GM21381 (cell line): ENCODE results near the gene AP1G2.

Experiments used
- ATAC-seq: cut with Tn5 transposase; IDR thresholded peaks from one replicate; pipeline ENCODE4 v1.9.1; 2021; ENCODE audit warnings: mild to moderate bottlenecking, moderate library complexity; ENCODE audit not compliant: unreplicated experiment

The AP1G2 gene

DNA sequence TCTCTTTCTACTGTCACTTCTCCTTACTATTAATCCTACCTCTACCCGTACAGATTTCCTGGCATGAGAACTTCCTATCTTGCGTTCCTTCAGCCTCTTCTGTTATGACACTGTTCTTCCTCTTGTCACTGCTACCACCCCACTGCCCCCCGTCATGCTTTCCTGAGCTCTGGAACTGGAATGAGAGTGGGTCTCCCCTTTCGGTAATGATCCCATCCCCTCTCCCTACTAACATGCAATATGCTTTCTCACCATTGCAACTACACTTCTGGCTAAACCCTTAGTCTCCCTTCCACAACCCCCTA lies 4.9 kb upstream of the AP1G2 start:
- ATAC-seq = no peak

DNA sequence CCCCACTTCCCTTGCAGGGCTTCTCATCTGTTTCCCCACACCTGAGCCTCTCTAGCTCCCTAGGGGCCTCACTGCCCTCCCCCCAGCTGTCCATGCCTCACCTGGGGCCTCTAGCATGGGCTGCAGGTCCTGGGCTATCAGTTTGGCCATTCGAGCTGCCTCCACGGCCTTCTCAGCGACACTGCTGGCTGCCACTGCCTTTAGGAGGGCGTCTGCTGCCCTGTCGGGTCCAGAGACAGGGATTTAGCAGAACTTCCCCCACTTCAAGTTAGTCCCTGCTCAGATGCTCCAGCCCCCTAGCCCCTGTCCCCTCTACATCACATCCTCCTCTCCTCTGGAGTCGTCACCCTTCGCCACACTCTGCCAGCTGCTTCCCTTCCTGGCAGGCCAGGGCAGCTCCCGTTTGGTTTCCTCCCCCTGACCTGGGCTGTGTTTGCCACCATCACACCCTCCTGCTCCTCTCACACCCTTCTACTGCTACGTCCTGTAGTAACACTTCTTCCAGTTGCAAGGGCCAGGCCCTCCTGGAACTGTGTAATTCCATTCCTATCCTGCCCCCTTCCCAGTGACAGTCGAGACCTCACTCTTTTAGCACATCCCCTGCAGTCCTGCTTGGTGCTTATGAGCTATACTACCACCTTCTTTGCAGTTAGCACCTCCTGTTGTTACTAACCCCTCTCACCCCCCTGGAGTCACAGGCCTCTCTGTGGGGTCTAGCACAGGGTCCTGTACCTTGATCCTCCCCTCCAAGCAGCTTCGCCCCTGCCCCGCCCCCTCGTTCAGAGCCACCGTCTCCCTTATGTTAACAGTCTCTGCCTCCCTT lies 4.3 kb upstream of the AP1G2 start:
- no peak for ATAC-seq

DNA sequence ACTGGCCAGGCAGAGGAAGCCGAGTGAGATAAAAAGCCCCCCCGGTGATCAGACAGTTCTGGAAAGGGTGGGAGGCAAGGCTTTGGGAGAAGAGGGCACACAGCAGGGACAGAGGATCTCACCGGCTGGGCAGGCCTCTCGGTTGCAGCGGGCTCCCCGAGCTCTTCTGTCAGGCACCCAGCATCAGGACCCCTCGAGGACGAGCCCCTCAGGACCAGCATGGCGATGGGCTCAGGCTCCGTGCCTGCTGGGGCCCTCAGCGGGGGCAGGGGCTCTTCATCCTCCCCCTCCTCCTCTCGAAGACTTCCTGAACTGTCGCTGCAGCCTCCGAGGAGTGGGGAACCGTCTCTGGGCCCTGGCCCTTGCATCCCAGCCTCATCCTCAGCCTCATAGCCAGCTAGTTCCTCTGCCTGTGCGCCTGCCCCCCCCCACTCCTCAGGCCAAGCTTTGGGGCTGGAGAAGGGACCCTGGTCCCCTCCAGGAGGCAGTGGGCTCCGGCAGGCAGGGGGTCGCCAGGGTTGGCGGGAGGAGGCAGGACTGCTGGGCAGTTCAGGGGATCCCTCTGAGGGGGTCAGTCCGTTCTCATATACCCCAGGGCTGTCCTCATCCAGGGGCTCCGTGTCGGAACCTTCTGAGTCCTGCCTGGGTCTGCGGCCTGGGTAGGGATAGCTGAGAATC lies 3.4 kb upstream of the AP1G2 start:
- ATAC-seq = no peak

DNA sequence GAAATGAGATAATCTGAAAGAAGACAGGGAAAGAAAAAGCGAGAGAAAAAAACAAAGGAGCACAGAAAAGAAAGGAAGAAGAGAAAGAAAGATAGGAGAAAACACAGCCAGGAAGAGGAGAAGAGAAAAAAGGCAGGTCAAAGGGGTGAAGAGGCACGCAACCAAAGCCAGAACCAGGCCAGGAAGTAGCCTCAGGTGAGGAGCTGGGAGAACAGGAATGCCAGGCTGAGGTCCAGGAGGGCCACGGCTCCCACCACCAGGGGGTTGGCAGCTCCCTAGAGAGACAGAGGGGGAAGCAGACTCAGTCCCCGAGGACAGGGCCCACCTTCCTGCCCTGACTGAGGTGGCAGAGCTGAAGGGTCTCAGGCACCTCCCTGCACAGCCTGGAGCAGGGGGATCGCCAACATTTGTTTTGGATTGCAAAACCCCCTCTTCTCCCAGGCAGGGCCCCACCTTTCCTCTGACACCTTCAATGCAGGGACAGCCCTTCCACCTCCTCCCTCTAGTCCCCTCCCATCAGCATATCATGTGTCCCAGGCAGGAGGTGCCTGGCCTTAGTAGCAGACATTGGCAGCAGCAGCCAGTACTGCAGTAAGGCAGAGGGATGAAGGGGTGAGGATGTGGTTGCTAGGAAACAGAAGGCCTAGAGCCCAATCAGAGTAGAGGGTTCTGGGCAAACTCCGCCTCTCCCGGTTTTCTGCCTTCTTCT lies 2.0 kb upstream of the AP1G2 start:
- ATAC-seq = no peak

DNA sequence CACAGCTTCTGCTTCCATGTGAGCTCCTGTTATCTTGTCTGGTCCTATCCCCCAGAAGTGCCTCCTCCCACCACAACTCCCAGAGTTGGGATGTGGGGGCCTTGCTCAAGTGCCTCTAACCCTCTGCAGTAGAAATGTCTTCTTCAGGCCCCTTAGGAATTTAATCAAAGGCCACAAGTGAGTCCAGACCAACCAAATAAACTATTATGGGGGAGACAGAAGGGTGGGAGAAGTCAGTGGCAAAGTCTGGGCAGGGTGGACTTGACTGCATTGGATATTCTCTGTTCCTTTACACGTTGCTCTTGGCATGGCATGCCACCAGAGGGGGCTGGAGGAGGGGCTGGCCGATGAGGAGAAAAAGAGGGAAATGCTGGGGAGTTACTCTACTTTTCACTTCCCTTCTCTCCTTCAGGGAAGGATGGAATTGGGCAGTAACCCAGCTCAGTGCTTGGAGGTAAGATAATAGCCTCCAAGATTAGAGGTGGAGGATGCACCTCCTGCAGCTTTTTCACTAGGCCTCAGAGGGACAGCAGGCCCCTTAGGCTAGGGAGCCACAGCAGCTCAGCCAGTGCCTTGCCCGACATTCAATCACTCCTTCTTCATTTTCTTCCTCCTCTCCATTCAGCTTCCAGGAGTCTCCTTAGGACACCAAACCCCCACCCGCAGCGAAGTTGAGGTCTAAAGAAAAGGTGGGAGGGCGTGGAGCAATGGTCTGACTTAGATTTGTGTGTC lies 1.2 kb upstream of the AP1G2 start:
- no peak for ATAC-seq

DNA sequence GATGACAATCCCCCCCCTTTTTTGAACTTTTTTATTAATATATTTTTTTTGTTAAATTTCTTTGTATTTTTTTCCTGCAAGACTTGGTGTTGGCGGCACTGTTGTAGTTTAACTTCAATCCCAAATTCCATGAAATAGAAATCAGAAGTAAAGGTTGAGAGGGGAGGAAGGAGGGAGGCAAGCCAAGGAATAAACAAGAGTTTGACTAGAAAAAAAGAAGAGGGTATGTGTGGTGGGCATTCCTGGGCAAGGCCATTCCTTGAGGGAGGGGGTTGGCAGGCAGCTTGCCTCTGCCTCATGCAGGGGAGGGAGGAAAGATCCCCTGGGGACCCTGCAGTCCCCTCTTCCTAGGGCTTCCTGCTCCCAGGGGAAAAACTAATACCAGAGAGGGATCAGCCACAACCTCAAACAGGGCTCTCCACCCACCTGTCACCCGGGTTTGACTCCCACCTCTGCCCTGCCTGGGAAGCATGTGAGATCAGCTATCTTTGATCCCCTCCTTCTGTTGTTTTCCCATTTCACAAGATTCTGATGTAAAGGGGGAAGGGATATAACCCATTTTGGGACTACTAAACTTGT lies 519 bp upstream of the AP1G2 start:
- no peak for ATAC-seq

DNA sequence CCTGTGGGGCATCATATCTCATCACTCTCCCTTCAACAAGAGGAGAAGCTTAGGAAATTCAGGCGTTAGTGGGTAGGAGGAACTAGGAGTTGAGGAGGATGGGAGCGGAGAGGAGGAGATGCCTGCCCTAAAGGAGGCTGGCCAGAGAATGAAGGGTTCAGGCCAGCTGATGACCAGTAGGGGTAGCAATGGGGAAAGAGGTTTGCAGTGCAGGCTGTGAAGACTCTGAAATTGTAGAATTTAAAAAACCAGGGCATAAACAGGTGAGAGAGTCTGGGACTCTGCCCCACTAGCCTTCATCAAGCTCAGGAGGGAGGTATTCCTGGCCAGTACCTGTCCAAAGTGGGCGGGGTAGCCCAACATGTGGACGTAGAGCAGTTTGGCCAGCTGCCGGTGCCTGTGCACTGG lies 809 bp downstream of the AP1G2 start:
- no peak for ATAC-seq

DNA sequence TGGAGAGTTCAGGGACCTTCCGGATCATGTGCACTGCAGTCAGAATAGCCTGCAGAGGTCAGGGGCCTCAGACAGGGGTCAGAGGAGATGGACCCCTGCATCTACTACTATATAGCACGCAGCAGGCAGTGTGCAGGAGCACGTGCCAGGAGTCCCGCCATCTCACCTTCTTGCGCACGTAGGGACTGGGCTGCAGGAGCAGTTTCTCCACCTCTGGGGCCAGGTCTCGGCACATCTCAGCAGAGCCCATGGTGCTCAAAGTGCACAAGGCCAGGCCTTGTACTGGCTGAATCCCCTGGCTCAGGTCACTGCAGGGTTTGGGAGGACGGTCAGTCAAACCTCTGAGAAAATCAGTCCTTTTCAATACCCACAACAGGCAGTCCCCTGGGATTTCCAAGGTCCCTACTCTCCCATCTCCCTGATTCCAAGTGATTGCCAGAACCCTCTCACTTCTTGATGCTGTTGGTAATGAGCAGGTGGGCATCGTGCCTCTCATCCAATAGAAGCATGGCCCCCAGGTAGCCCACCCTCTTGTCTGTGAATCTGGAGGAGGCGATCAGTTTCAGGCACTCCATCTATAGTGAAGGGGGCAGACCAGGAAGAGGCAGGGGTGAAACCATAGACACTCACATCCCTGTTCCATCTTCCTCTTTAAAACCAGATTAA lies 1.3 kb downstream of the AP1G2 start:
- no peak for ATAC-seq

DNA sequence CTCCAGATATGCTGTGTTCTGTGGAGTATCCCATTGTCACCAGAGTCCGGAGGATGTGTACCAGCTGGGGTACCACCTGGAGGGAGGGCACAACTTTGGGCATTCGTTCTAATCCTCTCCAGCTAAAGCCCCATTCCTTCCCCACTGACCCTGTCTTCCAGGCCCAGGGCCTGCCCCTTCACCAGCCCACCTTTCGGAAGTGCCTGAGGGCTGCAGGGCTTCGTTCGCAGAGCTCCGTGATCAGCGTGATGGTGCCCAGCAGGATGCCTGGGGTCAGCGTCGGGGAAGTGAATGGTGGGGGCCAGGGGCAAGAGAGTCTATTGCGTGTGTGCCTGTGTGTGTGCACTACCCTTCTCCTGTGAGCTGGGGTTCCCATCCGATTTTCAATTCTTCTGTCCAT lies 2.0 kb downstream of the AP1G2 start:
- no peak for ATAC-seq

DNA sequence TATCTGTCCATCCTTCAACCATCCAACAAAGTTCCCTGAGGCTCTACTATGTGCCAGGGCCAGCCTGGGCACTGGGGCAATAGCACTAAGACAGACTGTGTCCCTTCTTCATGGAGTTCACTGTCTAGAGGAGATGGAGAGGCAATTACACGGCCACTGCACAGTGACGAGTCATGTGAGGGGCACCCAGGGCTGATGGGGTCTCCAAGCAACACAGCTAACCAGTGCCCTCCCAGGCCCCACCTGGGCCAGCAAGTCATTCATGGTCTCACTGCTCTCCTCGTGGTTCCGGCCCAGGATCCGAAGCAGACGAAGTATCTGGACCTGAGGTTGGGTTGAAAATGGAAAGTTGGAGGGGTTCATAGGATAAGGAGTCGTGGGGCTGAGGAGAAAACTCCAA lies 2.7 kb downstream of the AP1G2 start:
- ATAC-seq = no peak

DNA sequence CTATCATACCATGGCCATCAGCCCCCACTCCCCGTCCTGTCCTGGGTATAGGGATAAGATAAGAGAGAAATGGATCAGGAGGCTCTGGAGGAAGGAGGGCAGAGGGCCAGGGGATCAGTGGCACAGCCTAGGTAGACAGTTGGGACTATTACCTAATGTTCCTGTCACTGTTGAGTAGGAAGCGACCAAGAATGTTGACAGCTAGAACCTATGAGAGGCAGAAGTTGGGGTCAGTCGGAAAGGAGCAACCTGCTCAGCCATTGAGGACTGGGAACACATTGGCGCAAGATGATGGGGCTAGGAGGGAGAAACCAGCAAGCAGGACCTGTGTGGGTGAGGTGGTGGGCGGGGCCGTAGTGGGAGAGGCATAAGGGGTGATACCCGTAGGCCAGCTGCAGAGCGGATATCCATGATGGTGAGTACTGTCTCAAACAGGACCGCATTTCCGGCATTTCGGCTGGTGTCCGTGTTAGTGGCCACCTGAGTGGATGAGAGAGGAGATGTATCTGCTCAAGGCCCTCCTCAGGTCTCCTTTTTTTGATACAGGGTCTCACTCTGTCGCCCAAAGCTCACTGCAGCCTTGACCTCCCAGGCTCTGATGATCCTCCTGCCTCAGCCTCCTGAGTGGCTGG lies 3.3 kb downstream of the AP1G2 start:
- ATAC-seq = no peak

DNA sequence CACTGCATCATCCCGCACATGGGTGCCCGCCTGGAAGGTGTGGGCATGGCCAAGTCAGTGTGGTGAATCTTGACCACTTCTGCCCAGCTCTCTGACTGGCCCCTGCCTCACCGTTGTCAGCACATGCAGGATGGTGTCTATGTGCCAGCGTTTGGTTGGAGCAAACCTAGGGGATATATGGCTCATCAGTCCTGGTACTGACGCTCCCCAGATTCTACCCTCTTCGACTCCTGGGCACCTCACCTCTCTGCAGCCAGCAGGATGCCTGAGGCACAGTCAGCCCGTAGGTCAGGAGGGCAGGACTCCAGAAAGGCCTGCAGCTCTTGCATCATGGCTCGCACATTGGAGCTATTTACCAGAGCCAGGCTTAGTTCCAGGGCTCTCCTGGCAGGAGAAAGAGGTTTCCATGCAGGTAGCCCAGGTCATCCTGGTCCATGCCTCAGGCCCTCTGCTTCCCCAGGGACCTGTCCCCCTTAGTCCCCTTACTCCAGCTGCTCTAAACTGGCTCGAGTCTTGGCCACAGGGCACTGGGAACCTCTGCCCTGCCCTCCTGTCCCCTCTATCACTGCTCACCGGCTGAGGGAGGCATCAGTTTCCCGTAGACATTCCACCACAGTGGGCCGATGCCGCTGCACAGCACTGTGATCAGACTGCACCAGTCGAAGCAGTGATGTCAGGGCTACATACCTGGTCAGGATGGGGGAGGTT lies 4.0 kb downstream of the AP1G2 start:
- no peak for ATAC-seq

DNA sequence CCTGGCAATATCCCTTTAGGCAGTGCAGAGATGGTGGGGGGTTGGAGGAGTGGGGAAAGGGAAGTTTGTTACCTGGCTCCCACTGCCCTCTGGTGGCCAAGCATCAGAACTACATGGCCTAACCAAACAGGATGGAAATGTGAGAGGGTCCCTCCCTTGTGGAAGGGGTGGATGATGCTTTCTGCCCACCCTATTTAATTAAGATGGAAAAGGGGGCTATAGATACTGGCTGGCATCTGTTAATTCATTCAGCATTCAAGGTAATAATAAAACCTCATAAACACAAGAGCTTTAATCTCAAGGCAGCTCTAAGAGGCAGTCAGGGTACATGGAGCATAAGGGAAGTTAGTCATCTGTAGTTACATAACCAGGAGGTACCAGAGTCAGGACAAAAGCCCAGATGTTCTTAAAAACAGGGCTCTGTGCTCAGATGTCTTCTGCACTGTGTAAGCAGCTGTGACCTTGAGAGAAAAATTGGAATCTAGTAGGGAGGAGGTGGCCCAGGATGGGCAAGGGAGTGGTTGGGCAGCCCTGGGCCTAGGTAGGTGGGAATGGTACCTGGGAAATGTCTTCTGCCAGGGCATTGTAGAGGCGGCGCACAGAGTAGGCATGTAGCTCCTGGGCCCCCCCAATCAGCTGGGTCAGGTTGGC lies 4.6 kb downstream of the AP1G2 start:
- ATAC-seq = no peak

DNA sequence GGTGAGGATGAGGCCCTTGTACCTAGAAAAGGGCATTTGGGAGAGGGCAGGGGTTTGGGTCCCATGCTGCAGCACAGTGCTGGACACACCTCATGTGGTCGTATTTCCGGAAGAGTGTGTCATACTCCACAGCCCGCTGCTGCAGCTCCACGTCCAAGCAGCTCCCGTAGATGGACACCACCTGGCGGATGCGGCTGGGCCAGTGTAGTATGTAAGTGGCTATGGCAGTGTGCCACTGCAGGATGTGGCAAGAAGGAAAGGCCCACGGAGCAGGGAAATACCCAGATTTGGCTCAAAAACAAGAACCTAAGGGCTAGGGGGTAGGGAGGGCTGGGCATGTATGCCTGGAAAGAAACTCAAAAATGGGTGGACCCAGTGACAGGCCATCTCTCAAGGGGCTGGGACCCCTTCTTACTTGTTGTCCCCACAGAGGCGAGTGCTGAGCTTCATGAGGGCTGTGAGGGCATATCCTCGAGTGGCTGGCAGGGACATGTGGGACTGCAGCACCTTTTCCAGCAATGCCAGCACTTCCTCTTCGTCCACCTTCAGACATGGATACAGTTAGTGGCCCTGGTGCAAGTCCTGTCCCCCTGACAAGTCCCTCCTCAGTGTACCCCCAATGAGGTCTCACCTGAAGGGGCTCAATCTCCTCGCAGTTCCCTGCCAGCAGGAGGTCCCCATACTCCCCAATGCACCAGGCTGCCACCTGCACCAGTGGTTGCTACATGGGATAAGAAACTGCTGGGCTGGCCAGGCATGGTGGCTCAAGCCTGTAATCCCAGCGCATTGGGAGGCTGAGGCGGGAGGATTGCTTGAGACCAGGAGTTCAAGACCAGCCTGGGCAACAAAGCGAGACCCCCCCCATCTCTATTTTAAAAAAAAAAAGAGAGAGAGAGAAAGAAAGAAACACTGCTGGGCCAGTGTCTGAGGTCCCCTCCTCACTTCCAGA lies 5.4 kb downstream of the AP1G2 start:
- ATAC-seq = no peak

DNA sequence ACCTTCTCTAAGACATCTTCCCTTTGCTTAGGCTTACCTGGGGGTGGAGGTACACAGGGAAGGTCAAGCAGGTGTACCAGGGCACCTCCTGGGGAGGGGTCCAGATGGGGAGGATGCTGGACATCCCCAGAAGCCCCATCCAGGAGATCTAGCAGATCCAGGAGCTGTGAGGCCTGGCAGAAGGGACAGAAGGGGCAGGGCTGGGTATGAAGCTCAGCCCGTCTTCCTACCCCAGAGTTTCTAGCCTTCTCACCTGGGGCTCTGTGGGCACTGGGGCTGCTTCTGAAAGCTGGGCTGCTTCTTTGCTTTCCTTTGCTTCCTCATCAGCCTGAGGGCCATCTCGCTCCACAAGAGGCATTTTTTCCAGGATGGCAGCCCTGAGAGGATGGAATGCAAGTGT lies 6.3 kb downstream of the AP1G2 start:
- no peak for ATAC-seq

DNA sequence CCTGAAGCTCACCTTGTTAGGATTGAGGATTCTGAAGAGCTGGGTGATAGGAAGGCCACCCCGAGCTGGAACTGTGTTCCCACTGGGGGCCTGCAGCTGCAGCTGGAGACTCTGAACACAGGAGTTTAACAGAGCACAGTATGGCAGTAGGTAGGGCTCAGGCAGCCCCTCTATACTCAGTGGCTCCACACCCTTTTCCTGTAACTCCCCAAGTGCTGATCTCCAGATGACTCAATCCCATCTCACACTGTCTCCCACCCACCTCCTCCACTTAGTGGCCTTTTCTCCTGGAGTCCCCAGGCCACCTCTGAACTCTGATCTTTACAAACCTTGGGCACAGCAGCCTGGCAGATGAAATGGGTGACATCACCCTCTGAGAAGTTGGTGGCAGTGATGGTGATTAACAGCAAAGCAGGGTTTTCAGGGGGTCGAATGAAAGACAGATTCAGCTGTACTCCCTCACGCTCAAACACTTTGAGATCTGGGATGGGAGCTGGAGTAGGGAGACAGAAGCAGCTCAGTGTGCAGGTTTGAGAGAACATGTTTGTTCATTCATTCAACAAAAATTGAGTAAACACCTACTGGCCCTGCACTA lies 7.6 kb downstream of the AP1G2 start:
- ATAC-seq = no peak
